HG02852 (cell line): ENCODE results near the gene SORCS2.

Experiments used
- ATAC-seq: cut with Tn5 transposase; IDR thresholded peaks from one replicate; pipeline ENCODE4 v1.9.1; 2021; ENCODE audit warnings: mild to moderate bottlenecking, moderate library complexity; ENCODE audit not compliant: unreplicated experiment

The SORCS2 gene

GRCh38 chr4:7384003-7384928 is 191.9 kb downstream of the SORCS2 start:
- ATAC-seq: no peak

- no peak for ATAC-seq
These were observed 192.9 kb downstream of the SORCS2 start for GRCh38 chr4:7384929-7385890.

DNA sequence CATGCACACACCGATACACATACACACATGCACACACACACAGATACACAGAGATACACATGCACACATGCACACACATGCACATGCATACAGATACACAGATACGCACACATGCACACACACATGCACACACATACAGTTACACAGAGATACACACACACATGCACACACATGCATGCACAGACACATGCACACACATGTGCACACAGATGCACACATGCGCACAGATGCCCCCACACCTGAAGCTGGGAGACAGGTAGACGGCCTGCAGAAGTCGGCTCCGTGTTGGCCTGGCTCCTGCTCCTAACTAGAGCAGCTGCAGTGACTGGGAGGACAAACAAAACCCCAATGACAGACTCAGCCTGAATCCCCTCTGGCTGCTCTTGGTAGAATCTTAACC is 195.6 kb downstream of the SORCS2 start:
- no peak for ATAC-seq

- no peak for ATAC-seq
These were observed 196.3 kb downstream of the SORCS2 start for GRCh38 chr4:7388627-7389026.

- ATAC-seq: no peak
These were observed 196.9 kb downstream of the SORCS2 start for GRCh38 chr4:7389101-7389701.

DNA sequence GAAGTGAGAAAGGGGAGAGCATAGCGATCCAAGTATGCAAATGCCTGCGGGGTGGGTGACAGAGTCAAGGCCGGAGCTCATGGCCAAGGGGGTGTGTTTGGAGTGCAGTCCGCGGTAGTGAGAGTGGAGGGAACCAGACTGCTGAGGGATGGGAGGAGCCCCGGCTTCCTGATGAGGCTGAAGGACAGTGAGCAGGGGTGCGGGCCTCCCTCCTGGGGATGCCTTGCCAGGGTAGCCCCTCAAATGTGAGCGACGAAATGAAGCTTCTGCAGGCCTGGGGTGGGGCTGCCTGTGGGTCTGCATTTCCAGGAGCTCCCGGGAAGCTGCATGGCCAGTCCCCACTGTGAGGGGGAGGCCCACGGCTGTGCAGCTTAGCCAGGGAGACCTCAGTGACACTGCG is 197.4 kb downstream of the SORCS2 start:
- ATAC-seq: no peak

DNA sequence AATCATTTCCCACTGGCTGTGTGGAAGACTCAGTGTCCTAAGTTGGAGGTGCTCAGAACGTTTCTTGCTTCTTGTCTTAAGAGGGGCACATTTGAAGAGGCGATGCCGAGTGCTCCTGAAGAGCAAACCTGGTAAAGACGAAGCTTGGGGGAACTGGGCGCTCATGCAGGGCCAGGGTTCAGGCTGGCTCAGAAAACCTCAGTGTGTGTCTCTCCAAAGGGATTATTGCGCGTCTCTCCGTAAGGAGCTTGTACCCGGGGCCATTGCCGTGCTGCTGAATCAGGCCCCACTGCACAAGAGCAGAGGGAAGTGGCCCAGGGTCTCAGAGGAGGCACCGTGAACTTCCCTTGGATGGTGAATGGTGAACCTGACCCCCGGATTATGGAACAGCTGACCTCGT is 198.0 kb downstream of the SORCS2 start:
- ATAC-seq: no peak

DNA sequence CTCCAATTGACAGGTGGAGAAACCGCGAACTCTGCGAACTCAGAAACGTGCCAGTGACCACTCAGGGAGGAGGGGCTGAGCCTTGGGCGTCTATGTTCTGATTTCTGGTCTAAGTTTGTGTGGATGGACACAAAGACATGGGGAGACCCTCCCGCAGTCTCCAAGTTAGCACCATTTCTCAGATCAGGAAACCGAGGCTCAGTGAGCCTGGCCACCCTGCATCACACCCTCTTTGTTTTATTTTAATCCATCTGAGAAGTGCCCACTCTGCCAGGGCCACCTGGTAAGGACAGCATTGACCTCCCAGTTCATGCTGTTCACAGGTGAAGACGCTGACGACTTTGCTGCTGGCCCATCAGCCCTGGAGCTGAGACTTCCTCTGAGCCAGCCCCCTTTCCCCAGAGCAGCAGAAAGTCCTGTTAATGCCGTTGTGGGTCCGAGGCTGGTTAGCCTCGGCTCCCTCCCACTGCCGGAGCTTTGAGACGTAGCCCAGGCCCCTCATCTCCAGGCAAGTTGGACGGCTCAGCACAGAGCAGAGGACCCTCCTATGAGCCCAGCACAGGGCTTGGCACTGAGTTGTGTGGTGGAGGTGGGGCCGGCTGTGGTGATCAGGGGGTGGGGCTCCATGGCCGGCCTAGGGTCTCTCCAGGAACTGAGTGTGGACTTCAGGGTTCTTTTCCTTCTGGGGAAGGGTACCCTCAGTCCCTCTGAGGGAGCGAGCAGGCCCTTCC is 198.7 kb downstream of the SORCS2 start:
- ATAC-seq: no peak

- no peak for ATAC-seq
These were observed 199.5 kb downstream of the SORCS2 start for GRCh38 chr4:7391637-7392437.

DNA sequence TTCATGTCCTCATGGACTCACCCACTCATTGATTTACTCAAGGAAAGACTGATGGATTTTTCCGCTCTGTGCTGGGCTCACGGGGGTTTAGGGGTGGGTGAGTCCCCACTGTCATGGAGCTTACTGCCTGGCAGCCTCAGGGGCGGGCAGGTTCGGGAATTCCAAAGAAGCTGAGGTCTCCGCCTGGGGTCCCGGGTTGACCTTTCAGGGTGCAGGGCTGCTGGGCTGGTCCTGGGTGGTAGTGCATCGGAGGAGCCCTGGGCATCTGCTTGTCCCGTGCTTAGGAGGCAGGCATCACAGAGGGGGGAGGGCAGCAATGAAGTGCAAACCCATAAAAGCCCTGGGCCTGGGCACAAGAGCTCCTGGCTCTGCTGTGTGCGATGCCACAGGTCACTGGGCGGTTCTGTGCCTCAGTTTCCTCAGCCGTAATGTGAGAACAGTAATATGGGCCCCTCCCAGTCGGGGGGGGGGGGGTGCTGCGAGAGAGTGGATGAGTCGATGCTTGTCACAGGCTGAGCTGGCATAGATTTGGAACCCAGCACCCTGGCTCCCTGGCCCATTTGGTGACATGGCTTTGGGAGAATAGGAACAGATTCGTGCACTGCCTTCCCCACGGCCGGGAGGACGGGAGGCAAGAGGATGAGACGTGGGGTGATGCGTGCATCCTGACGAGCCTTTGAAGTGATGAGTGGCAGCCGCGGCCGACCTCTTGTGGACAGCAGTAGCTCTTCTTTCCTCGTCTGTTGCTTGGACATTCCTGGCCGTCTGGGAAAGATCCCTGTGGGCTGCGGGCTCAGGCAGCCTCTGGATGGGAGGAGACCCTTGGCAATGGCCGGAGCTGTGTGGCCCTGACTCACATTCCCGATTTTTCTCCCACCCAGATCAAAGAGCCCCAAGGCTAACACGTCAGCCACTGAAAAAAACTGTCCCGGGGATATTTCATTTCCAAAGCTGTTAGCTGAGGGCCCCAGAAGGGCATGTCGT is 200.4 kb downstream of the SORCS2 start:
- no peak for ATAC-seq

GRCh38 chr4:7393601-7394575 is 201.6 kb downstream of the SORCS2 start:
- ATAC-seq: no peak

DNA sequence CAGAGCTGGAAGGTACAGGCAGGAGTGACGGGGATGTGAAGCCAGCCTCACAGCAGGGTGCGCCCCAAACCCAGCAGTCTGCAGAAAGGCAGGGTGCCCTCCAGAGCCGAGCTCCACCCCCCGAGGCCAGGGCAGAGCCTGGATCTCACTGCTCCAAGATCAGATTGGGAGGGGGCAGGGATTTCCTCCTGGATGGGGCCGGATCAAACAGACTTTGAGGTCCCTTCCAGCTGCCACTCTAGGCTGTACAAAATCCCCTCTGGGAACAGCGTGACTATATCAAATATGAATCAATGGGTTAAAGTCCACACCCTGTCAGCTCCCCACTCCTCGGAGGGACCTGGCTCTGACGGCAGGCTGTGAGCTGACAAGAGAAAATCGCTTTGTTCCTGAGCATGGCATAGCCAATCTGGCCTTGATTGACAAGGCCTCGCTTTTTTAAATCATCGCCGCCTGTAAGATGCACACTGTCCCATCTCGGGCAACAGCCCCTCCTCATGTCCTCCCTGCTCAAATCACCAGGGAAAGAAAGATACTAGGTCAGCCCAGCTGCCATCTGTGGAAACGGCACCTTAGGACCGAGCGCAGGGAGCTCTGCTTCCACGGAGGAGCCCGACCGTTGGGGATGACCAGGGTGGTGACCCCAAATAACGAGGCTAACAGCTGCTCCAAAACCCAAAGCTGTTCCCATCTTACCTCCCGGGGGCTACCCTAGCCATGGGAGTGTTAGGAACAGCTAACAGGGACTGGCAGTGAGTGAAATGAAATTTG is 202.5 kb downstream of the SORCS2 start:
- no peak for ATAC-seq

DNA sequence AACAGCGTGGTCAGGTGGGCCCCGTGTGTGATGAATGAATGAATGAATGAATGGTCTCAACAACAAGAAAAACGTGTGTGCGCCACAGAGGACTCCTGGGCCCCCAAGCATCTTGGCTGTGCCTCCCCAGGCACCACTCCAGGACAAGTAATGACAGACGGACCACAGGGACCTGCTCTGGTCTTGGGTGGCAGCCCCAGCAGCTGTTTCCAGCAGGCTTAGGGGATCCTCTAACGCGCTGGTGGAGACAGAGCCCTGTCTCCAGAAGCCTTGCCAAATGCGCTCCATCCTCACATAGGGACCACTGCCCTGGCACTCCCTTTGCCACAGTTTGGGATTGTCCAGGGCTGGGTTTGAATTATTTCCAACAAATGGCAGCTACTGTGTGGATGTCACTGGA is 203.3 kb downstream of the SORCS2 start:
- ATAC-seq: no peak

DNA sequence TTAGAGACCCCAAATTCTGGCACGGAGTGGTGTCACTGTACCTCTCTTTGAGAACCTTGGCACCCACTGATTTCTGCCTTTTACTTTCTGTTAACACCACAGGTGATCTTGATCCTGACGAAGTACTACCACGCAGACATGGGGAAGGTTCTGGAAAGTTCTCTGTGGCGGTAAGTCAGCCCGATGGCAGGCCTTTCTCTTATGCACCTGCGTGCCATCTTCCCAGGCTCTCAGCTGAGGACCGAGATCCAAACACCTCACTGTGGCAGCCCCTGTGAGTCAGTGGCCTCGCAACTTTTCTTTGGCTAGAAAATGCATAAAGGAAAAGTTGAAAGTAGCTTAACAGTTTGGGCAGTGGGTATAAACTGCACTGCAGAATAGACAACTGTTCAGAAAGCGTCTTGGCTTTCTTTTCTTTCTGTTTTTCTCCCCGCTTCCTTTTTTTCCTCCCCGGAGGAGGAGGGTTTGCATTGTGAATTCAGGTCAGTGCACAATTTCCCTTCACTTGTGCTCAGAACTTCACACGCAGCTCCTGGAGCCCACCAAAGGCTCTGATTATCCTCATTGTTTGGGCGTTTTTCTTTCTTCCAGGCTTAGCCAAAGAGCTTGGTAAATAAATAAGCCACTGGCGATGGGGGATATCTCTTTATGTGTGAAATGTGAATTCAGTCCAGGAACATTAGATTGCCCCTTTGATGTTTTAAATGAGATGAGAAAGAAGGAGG is 204.0 kb downstream of the SORCS2 start:
- no peak for ATAC-seq

DNA sequence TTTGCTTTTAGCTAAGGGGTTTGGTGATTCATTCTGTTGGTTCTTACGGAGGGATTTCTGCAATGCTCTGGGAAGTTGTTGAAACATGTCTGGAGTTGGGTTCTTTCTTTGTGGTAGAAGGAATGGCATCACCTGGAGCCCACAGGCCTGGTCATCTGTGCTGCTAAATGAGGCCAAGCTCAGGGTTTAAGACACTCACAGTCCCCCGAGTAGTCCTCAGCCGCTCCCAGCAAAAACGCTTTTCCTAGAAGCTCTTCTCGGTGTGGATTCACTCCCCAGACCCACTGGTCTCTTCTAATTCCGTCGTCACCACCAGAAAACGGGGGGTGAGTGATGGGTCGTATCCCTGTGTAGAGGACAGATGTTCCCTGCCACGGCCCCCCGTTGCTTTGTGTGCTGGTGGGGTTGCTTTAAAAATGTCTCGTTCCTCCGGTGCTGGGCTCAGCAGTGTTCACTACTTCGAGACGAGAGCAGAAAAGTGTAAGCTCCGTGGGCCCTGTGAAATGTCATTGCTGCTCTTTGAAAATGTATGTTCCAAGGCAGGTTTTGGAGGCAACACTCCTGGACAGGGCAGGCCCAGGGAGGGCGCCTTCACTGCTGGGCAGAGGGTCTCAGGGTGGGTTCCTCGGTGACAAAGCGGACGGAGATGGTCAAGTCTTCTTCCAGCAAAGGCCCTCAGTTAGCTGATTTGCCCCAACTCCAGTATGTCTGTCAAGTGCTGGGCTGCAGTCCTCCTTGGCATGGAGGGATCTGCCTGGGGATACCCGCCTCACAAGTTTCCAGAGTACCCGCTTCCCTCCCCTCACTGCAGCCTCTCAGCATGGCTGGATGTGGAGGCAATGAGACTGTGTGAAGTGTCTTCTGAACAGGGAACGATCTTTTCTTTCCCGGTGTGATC is 205.1 kb downstream of the SORCS2 start:
- ATAC-seq: no peak
